Measurements from ENCODE around the gene MGA.

- TF ChIP-seq KAT7 (CRISPR knock-in tag; IDR thresholded peaks at IDR 0.05; ENCODE audit: borderline replicate concordance) (no peak), ATF3 (CRISPR knock-in tag; conservative IDR thresholded peaks at IDR 0.05) (no peak), CTCF (IDR thresholded peaks at IDR 0.05) (no peak), FOXJ3 (CRISPR knock-in tag; IDR thresholded peaks at IDR 0.05; ENCODE audit: borderline replicate concordance) (no peak)
Observed at GRCh38 chr15:41816788-41817187, 156.6 kb downstream of the MGA start.

Data from WTC11 (cell line).